Ovary (tissue), 3 donors: ENCODE measurements around the gene AGK.

Experiments used
- CTCF ChIP-seq, 3 donors: fragments of 450-650 bp in 2 of 3; fragments of 200-600 bp in 1 of 3; IDR thresholded peaks; one replicate each; pipeline versions ENCODE4 v1.5.1 to v1.8.0; 2016 to 2022; ENCODE audit warnings: antibody characterized with exemption in 3 of 3, mild to moderate bottlenecking in 1 of 3
- POLR2A ChIP-seq: fragments of 450-650 bp; IDR thresholded peaks from one replicate; pipeline ENCODE4 v1.6.1; 2017; ENCODE audit warnings: antibody characterized with exemption, mild to moderate bottlenecking, moderate library complexity
- donor health status: DM: no; HTN: no; CAD: no.

- TF ChIP-seq CTCF (IDR thresholded peaks at IDR 0.05) (no peak), POLR2A (no peak)
Measured at GRCh38 chr7:141551782-141552181, 572 bp downstream of the AGK start.
